ENCODE data around the gene DOCK9. TPM values are rescaled to one million over a fixed set of nuclear protein-coding genes. Genes with fewer than 3 reads are reported as not detected.

The DOCK9 gene
- total RNA-seq, 1 donor from 2014 or later = 153 TPM

GRCh38 chr13:98983182-98983581, 5.3 kb upstream of the DOCK9 start:
- no peaks in the 10 kb centered on the region for H3K36me3 ChIP-seq
- H3K9me3 ChIP-seq = no peaks in the 10 kb centered on the region
- H3K27me3 ChIP-seq (ENCODE audit: low read depth) = no peaks in the 10 kb centered on the region
- H3K4me1 ChIP-seq = peaks cover 26% of the 10 kb centered on the region
- no peak overlapping the region for H3K27ac ChIP-seq
- DNase-seq (no peak), ATAC-seq (no peak)
- no peak for TF ChIP-seq CTCF (IDR thresholded peaks at IDR 0.05)
- intact Hi-C loops (cut with DNase I) = no loop called here
- H3K4me3 ChIP-seq = no peak overlapping the region

- peaks cover 31% of the 10 kb centered on the region for H3K4me1 ChIP-seq
- intact Hi-C loops (cut with DNase I) = no loop called here
- no peak for TF ChIP-seq CTCF (IDR thresholded peaks at IDR 0.05)
- H3K4me3 ChIP-seq = no peak overlapping the region
- DNase-seq (no peak), ATAC-seq (no peak)
- H3K27ac ChIP-seq = no peak overlapping the region
- no peaks in the 10 kb centered on the region for H3K27me3 ChIP-seq (ENCODE audit: low read depth)
- no peaks in the 10 kb centered on the region for H3K9me3 ChIP-seq
- no peaks in the 10 kb centered on the region for H3K36me3 ChIP-seq
Observed at GRCh38 chr13:98981369-98982080, 3.7 kb upstream of the DOCK9 start.

- Histone ChIP-seq H3K27ac (no peak overlapping the region), H3K4me1 (peaks cover 30% of the 10 kb centered on the region), H3K9me3 (no peaks in the 10 kb centered on the region), H3K4me3 (no peak overlapping the region), H3K27me3 (ENCODE audit: low read depth) (no peaks in the 10 kb centered on the region), H3K36me3 (no peaks in the 10 kb centered on the region)
- intact Hi-C loops (cut with DNase I) = no loop called here
- no peak for TF ChIP-seq CTCF (IDR thresholded peaks at IDR 0.05)
- DNase-seq (no peak), ATAC-seq (no peak)
Observed at GRCh38 chr13:98979012-98979660, 1.3 kb upstream of the DOCK9 start.

DNA sequence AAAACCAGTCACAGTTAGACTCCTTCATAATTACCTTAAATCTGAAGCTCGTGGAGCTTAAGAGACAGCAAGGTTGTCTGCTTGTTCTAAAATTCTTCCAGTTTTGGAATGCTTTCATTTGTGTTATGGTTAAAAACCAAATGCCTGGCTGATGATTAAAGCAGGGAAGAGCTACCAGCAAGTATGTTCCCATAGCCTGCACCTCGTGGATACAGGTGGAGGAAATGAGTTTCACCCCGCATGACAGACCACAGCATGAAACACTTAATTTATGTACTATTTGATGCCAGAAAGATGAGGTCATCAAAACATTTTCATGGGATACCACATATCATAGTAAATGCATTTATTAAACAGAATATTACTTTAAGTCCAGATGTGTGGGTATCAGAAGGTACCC, 416 bp upstream of the DOCK9 start:
- TF ChIP-seq CTCF (IDR thresholded peaks at IDR 0.05) = no peak
- Histone ChIP-seq H3K9me3 (no peaks in the 10 kb centered on the region), H3K27me3 (ENCODE audit: low read depth) (no peaks in the 10 kb centered on the region), H3K4me3 (peak overlapping the region; percentile 54), H3K27ac (peak overlapping the region; percentile 68), H3K36me3 (no peaks in the 10 kb centered on the region), H3K4me1 (peaks cover 37% of the 10 kb centered on the region)
- no peak for DNase-seq
- intact Hi-C loops (cut with DNase I) = no loop called here
- ATAC-seq = no peak

GRCh38 chr13:98976941-98977340, 923 bp downstream of the DOCK9 start:
- H3K27me3 ChIP-seq (ENCODE audit: low read depth) = no peaks in the 10 kb centered on the region
- no peaks in the 10 kb centered on the region for H3K9me3 ChIP-seq
- ATAC-seq = no peak
- H3K36me3 ChIP-seq = no peaks in the 10 kb centered on the region
- peak overlapping the region; percentile 54 for H3K4me3 ChIP-seq
- peaks cover 48% of the 10 kb centered on the region for H3K4me1 ChIP-seq
- no peak for DNase-seq
- intact Hi-C loops (cut with DNase I) = no loop called here
- H3K27ac ChIP-seq = peak overlapping the region; percentile 68
- no peak for TF ChIP-seq CTCF (IDR thresholded peaks at IDR 0.05)
